Erythroblast (primary cell): ENCODE results near the gene NDN.
"Not testable (repeated sequence)": the region's sequence is repeated elsewhere in the genome, so short reads cannot be mapped to it uniquely, and the experiment has no call there.

Experiments used
- DNase-seq, 2 experiments: peaks; one replicate each; lab custom pipeline; 2025; lab: John Stamatoyannopoulos, UW
- GATA1 ChIP-seq: IDR thresholded peaks from 2 replicates; pipeline ENCODE4 v1.6.1; 2011; ENCODE audit warnings: low read depth, mild to moderate bottlenecking, control low read depth, low read length, moderate library complexity
- POLR2A ChIP-seq: IDR thresholded peaks from 2 replicates; pipeline ENCODE4 v1.6.1; 2011; ENCODE audit warnings: mild to moderate bottlenecking, low read length

NDN gene

GRCh38 chr15:23687143-23687470 is at the start of gene NDN:
NDN (minus strand) TSS chr15:23687305; CDS start chr15:23687217, 88 bp downstream.
- TF ChIP-seq GATA1 (no peak), POLR2A (no peak)
- no peak for DNase-seq

DNA sequence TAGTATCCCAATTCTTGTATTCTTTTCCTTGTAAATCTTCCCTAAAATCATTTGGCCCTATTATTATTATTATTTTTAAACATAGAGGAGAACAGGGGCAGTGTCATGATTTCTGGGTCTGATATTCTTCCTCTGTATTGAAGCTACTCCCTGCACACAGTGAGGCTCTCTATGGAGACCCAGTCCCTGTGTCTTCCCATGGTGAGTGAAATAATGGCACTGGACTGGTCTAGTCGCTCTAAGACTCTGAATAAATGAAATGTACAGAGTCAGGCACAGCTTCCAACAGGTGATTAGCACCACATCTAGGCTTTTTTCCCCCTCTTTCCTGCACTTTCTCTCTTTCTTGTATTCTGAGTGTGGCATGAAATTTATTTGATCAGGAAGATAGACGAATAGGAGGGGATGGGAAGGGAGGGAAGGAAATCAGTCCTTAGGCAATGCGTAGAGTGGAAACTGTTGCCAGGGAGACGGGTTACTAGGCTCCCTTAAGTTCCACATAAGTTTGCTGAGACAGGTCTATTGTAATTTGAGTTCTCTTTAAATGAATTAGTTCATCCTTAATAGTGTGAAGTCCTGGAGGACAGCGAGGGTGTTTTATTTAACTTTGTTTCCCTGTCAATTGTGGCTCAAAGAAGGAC is 49.0 kb upstream of the NDN start:
- no peak for DNase-seq
- TF ChIP-seq POLR2A: no peak
- TF ChIP-seq GATA1: no peak

DNA sequence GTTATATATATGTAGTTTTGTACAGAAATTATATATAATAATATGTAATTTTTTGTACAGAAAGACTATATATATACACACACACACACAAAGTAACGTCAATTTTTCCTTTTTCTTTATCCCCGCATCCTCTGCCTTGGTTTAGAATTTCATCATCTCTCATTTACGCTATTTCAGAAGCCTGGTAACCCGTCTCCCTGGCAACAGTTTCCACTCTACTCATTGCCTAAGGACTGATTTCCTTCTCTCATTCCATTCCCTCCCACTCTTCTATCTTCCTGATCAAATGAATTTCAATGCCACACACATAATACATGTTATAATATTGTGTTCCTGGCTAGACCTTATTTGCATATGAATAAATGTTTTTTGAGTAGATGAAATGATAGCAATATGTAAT is 47.8 kb upstream of the NDN start:
- TF ChIP-seq POLR2A: no peak
- no peak for TF ChIP-seq GATA1
- DNase-seq: no peak

DNA sequence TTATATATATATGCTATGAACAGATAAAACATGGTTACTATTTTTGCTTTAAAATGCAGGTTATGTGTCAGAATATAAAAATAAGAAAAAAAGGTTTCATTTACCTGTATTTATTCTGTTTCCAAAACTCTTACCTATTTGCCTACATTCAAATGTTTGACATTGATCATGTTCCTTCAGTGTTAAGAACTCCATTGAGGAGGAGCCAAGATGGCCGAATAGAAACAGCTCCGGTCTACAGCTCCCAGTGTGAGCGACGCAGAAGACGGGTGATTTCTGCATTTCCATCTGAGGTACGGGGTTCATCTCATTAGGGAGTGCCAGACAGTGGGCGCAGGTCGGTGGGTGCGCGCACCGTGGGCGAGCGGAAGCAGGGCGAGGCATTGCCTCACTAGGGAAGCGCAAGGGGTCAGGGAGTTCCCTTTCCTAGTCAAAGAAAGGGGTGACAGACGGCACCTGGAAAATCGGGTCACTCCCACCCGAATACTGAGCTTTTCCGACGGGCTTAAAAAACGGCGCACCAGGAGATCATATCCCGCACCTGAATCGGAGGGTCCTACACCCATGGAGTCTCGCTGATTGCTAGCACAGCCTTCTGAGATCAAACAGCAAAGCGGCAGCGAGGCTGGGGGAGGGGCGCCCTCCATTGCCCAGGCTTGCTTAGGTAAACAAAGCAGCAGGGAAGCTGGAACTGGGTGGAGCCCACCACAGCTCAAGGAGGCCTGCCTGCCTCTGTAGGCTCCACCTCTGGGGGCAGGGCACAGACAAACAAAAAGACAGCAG is 27.0 kb upstream of the NDN start:
- not testable (repeated sequence) for DNase-seq

GRCh38 chr15:23708332-23708731 is 21.2 kb upstream of the NDN start:
- TF ChIP-seq POLR2A (no peak), GATA1 (no peak)

GRCh38 chr15:23695282-23695681 is 8.2 kb upstream of the NDN start:
- no peak for TF ChIP-seq POLR2A
- TF ChIP-seq GATA1: no peak
- DNase-seq: no peak

More at GRCh38 chr15:23708332-23708731, 21.2 kb upstream of the NDN start:
- no peak for DNase-seq

DNA sequence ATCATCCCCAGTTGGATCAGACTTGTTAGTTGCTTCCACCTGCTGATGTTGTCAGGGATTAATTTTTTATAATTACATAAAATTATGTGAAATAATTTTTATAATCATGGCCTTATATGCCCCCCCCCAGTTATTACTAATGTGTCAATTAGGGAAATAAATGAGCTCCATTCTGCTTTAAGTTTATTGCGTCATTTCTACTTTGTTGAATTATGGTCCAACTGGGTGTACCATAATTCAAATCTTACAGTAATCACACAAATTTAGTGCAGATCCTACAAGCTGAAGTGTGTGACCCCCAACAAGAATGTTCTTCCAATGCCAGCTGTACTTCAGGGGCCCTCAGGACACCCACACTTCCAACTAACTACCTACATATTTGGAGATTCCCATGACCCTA is 7.5 kb upstream of the NDN start:
- TF ChIP-seq POLR2A (no peak), GATA1 (no peak)
- DNase-seq: no peak

DNA sequence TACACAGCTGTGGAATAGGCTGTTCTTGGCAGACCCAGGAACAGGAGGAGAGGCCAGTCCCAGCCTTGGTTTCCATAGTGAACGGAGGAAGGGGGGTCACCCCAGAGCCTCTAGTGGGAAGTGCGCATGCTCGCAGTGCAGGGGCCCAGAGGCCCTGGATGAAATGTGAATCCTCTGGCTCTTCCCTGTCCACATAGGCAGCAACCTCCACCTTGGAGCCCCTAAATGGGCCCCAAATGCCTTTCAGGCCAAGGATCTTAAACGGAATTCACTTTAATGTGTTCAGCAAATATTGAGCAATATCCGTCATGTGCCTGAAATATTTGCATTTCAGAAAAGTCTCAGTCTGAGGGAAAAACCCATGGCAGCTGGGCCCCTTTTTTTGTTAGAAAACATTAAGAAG is 3.3 kb upstream of the NDN start:
- DNase-seq: no peak
- TF ChIP-seq POLR2A (no peak), GATA1 (no peak)

- TF ChIP-seq GATA1: no peak
- no peak for TF ChIP-seq POLR2A
- no peak for DNase-seq
Observed at GRCh38 chr15:23690015-23690414, 2.9 kb upstream of the NDN start.

- no peak for DNase-seq
- TF ChIP-seq GATA1 (no peak), POLR2A (no peak)
Observed at GRCh38 chr15:23686466-23687142, 501 bp downstream of the NDN start.

GRCh38 chr15:23671481-23671880 is 15.6 kb downstream of the NDN start:
- DNase-seq: no peak
- no peak for TF ChIP-seq POLR2A
- no peak for TF ChIP-seq GATA1

DNA sequence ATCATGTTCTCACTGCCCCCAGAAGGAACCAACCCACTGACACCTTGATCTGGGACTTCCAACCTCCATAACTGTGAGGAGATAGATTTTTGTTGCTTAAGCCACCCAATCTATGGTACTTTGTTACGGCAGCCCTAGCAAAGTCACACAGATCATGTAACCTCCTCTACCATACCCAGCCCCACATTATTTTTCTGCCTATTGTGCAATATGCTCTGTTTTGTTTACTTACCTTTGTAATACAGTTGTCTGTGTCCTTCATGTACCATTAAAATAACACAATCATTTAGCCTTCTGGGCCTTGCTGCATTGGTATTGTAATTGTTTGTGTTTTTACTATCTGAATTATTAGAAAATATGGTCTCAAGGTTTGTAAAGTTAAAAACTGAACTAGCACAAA is 16.1 kb downstream of the NDN start:
- TF ChIP-seq POLR2A (no peak), GATA1 (no peak)
- DNase-seq: no peak

- no peak for DNase-seq
- TF ChIP-seq GATA1 (no peak), POLR2A (no peak)
Observed at GRCh38 chr15:23663232-23663631, 23.9 kb downstream of the NDN start.

DNA sequence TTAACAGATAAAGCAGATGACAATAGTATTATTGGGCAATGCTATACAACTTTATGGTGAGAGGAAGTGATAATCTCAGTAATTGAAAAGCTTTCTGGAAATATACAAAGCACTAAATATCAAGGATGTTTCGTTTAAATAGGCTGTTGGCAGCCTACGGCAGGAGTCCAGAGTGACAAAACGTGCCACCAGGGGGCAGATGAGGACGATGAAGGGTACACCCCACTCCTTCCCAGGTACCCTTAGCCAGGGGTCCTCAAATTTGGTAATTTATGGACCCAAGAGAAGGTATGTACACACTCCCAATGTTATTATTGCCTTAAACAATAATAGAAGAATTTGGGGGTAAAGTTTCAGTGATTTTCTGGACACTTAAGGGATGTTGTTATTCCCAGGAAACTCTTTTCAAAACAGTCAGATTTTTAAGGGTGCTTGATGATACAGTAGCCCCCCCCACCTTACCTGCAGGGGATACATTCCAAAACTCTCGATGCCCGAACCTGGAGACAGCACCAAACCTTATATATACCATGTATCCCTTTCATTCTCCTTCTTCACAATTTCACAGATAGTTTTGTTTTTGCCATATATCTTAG is 38.1 kb downstream of the NDN start:
- peak in 1 of 2 experiments; percentile 28 for DNase-seq
- TF ChIP-seq GATA1: no peak
- TF ChIP-seq POLR2A: no peak

GRCh38 chr15:23647421-23648370 is 39.4 kb downstream of the NDN start, which contains the start of gene MAGEL2:
MAGEL2 (minus strand) TSS chr15:23647867; CDS start chr15:23647742, 125 bp downstream.
- no peak for DNase-seq
- no peak for TF ChIP-seq GATA1
- no peak for TF ChIP-seq POLR2A
